GM19467 (cell line): ENCODE measurements around the gene PDE7B.

ENCODE experiments used
- ATAC-seq: cut with Tn5 transposase; IDR thresholded peaks from one replicate; pipeline ENCODE4 v1.9.1; 2021; ENCODE audit warnings: mild to moderate bottlenecking, moderate library complexity; ENCODE audit not compliant: unreplicated experiment

The PDE7B gene

GRCh38 chr6:135851442-135852271 lies at the start of gene PDE7B:
Gene PDE7B (plus strand): TSS chr6:135851701.
- peak; percentile 85 for ATAC-seq

GRCh38 chr6:135801755-135802465 lies 49.6 kb upstream of the PDE7B start:
- no peak for ATAC-seq

- no peak for ATAC-seq
These were observed 41.0 kb upstream of the PDE7B start for GRCh38 chr6:135810486-135810885.

- ATAC-seq, result no peak
These were observed 40.3 kb upstream of the PDE7B start for GRCh38 chr6:135811170-135811569.

GRCh38 chr6:135811644-135812526 lies 39.6 kb upstream of the PDE7B start:
- no peak for ATAC-seq

- no peak for ATAC-seq
These were observed 38.1 kb upstream of the PDE7B start for GRCh38 chr6:135813401-135813800.

- no peak for ATAC-seq
These were observed 37.5 kb upstream of the PDE7B start for GRCh38 chr6:135814043-135814442.

GRCh38 chr6:135815216-135815615 lies 36.3 kb upstream of the PDE7B start:
- no peak for ATAC-seq

- no peak for ATAC-seq
These were observed 34.5 kb upstream of the PDE7B start for GRCh38 chr6:135817035-135817434.

- no peak for ATAC-seq
These were observed 31.8 kb upstream of the PDE7B start for GRCh38 chr6:135819665-135820064.

- no peak for ATAC-seq
These were observed 31.2 kb upstream of the PDE7B start for GRCh38 chr6:135820340-135820739.

GRCh38 chr6:135823851-135824250 lies 27.6 kb upstream of the PDE7B start:
- no peak for ATAC-seq

- no peak for ATAC-seq
These were observed 25.2 kb upstream of the PDE7B start for GRCh38 chr6:135826236-135826804.

GRCh38 chr6:135828021-135828420 lies 23.5 kb upstream of the PDE7B start:
- no peak for ATAC-seq

- no peak for ATAC-seq
These were observed 21.0 kb upstream of the PDE7B start for GRCh38 chr6:135830452-135830881.

GRCh38 chr6:135831016-135831415 lies 20.5 kb upstream of the PDE7B start:
- ATAC-seq, result no peak

GRCh38 chr6:135832166-135832565 lies 19.3 kb upstream of the PDE7B start:
- no peak for ATAC-seq

- ATAC-seq, result no peak
These were observed 17.7 kb upstream of the PDE7B start for GRCh38 chr6:135833771-135834170.

GRCh38 chr6:135837735-135838449 lies 13.6 kb upstream of the PDE7B start:
- ATAC-seq, result no peak

GRCh38 chr6:135839121-135839520 lies 12.4 kb upstream of the PDE7B start:
- no peak for ATAC-seq
